GM06990 (cell line): ENCODE results near the gene MIX23.

Source experiments
- DNase-seq: peaks from one replicate; pipeline ENCODE4 v3.0.0-alpha.2; 2011; ENCODE audit not compliant: insufficient read length; ENCODE audit errors: extremely low read depth
- H3K27me3 ChIP-seq: replicated peaks from 2 replicates; pipeline ENCODE4 v1.6.0; 2011; ENCODE audit warnings: low read length; ENCODE audit not compliant: control insufficient read depth, insufficient read depth
- H3K36me3 ChIP-seq: 2 replicates; pipeline ENCODE4 v1.5.1; 2011; ENCODE audit warnings: low read length; ENCODE audit not compliant: control insufficient read depth, insufficient read depth
- H3K4me3 ChIP-seq: replicated peaks from 2 replicates; pipeline ENCODE4 v1.5.1; 2011; ENCODE audit warnings: low read depth, mild to moderate bottlenecking, control low read depth, low read length
- TF ChIP-seq, protein P1 (sequence below): IDR thresholded peaks from 2 replicates; pipeline ENCODE4 v1.5.1; 2011; ENCODE audit warnings: low read length, control low read depth, mild to moderate bottlenecking, inconsistent platforms; ENCODE audit not compliant: insufficient read depth, poor library complexity, severe bottlenecking

MIX23 gene

DNA sequence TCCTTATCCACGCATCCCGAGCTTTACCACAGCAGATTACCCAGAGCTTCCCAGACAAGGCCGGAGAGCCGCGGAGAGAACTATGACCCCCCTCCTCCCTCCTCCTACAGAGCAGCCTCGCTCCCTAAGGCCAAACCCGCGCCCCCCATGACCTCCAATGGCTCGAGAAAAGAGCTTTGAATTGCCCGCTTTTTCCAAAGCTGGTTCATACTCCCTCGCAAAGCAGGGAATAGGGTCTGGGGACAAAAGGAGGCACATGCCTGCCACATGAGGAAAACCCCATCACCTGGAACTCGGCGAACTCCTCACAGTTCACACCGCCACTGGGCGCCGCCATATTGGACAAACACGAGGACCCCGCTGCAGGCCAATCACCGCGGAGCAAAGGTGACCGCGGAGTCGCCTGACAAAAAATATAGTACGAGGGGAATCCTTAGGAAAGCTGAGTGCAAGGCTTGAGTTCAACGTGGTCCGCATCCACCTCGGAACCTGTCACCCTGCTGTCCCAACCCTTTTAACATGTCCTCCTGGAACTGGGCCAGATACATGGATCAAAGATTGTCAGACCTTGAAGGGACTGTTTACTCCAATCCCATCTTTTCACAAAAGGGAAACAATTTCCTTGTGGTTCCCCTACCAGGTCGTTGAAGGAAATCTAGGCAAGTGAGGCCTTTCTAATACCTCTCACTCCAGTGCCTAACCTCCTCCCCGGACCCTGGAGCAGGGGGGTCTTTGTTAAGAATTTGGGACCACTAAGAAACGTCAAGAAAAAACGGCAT is at the start of gene MIX23:
Gene MIX23, minus strand, starts transcription at position 344 of the 779 bp plus-strand sequence. Its CDS starts 7 bp downstream, at position 337.
- peak within 1 kb of the TSS; percentile 73 for H3K4me3 ChIP-seq
- peak; percentile 81 for DNase-seq
- H3K36me3 ChIP-seq, result peaks cover 1% of the 10 kb centered on the region; the same call in 1 of the 2 replicates
- no peaks in the 10 kb centered on the region for H3K27me3 ChIP-seq
- TF ChIP-seq, protein P1, sequence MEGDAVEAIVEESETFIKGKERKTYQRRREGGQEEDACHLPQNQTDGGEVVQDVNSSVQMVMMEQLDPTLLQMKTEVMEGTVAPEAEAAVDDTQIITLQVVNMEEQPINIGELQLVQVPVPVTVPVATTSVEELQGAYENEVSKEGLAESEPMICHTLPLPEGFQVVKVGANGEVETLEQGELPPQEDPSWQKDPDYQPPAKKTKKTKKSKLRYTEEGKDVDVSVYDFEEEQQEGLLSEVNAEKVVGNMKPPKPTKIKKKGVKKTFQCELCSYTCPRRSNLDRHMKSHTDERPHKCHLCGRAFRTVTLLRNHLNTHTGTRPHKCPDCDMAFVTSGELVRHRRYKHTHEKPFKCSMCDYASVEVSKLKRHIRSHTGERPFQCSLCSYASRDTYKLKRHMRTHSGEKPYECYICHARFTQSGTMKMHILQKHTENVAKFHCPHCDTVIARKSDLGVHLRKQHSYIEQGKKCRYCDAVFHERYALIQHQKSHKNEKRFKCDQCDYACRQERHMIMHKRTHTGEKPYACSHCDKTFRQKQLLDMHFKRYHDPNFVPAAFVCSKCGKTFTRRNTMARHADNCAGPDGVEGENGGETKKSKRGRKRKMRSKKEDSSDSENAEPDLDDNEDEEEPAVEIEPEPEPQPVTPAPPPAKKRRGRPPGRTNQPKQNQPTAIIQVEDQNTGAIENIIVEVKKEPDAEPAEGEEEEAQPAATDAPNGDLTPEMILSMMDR, result no peak

DNA sequence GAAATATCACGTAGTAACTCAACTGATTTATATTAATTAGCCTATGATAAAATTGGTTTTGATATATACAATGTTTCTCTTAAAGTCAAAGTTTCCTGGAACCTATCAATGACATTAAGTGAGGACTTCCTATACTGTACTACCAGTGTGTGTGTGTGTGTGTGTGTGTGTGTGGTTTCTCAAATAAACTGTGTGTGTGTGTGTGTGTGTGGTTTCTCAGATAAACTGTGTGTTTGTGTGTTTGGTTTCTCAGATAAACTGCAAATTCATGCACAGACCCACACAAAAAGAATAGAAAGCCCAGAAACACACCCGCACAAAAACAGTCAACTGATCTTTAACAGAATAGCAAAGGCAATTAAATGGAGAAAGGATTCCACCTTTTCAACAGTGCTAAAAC is 47.3 kb upstream of the MIX23 start:
- TF ChIP-seq, protein P1, result no peak
- peaks cover 7% of the 10 kb centered on the region for H3K36me3 ChIP-seq
- DNase-seq, result no peak
- no peak overlapping the region for H3K4me3 ChIP-seq
- no peaks in the 10 kb centered on the region for H3K27me3 ChIP-seq

DNA sequence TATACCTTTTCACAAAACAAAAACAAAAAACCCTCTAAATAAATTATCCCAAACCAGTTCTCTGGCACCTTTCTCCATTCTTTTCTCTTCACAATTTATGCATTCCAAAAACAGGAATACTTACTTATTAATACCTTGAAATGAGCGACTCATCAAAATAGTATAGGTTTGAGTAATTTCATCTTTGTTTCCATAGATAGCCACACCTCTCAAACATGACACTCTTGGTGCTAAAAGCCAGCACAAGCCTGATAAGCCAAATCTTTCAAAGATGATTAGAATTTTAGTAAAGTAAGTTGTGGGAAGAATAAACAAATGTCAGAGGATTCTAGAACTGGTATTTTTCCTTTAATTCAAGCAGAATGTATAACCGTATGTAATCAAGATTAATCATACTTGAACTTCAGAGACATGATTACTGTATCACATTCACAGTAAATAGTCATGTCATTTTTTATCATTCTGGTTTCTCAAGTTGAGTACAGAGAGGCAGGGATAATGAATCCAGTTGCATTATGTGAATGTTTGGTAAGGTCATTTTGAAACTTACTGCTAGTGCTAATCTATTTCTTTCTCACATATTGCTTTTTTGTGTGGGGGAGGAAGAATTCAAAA is 44.9 kb upstream of the MIX23 start:
- DNase-seq, result peak; percentile 16
- Histone ChIP-seq H3K4me3 (no peak overlapping the region), H3K27me3 (no peaks in the 10 kb centered on the region), H3K36me3 (peaks cover 7% of the 10 kb centered on the region)
- TF ChIP-seq, protein P1, result no peak

DNA sequence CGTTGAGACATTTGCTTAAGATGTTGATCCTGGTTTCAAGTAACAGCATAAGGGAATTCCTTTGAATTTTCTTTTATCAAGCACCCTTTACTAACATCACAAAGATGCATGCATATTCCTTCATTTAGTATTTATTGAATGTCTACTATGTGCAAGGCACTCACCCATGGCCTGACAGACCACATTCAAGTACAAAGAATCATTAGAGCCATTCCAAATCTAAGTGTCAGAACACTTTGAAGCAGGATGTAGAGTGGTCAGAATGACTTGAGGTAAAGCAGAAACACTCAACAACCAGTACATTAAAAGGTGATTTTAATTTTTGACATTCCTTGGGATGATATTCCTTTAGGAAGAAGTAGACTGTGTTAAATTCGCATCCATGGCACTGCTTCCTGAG is 38.8 kb upstream of the MIX23 start:
- H3K36me3 ChIP-seq, result peaks cover 5% of the 10 kb centered on the region
- no peaks in the 10 kb centered on the region for H3K27me3 ChIP-seq
- H3K4me3 ChIP-seq, result no peak overlapping the region
- DNase-seq, result no peak
- TF ChIP-seq, protein P1, result no peak

DNA sequence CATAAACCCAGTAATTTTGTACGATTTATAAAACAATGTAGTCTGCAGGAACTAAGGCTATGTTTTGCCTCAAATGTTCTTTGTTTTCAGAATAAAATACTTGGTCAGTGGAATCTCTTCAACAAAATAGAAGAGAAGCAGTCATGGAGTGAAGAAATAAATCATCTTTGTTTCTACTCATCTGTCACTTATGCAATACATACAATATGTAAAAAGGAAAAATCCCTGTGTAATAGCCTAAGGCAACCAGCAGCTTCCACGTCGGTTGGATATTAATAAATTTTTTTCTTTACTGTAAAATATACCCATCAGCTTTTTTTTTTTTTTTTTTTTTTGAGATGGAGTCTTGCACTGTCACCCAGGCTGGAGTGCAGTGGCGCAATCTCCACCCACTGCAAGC is 38.1 kb upstream of the MIX23 start:
- Histone ChIP-seq H3K36me3 (peaks cover 1% of the 10 kb centered on the region), H3K27me3 (no peaks in the 10 kb centered on the region), H3K4me3 (no peak overlapping the region)
- no peak for DNase-seq
- TF ChIP-seq, protein P1, result no peak
